Right hindlimb (tissue), 1 donor: Measurements from ENCODE around the gene SEMA7A.

Source experiments
- DNase-seq: peaks from one replicate; pipeline ENCODE4 v3.0.0-alpha.2; 2018

SEMA7A gene

DNA sequence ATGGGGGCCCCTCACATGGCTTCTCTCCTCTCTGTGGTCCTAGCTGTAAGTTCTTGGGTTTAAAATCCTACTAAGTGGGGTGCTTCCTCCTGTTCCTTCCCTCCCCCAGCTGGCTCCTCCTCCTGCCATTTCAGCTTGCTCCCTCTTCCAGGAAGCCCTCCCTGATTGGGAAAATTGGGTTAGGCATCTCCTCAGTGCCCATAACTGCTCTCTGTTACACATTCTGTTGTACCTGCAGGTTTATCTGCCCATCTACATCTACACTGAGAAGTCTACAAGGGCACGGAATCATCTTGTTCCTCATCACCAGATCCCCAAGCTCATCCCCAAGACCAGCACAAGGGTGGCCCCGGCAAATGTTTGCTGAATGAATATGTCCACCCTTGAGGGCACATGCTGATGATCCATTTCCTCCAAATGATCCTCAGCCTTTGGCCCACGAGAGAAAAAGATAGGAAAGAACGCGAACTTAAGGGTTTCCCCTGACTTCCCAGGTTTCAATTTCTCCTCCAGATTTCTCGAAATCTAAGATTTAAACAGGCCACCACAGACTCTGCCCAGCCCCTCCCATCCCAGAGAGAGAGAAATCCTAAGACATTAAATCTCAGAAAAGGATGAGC is 3.9 kb downstream of the SEMA7A start:
- DNase-seq: no peak

DNA sequence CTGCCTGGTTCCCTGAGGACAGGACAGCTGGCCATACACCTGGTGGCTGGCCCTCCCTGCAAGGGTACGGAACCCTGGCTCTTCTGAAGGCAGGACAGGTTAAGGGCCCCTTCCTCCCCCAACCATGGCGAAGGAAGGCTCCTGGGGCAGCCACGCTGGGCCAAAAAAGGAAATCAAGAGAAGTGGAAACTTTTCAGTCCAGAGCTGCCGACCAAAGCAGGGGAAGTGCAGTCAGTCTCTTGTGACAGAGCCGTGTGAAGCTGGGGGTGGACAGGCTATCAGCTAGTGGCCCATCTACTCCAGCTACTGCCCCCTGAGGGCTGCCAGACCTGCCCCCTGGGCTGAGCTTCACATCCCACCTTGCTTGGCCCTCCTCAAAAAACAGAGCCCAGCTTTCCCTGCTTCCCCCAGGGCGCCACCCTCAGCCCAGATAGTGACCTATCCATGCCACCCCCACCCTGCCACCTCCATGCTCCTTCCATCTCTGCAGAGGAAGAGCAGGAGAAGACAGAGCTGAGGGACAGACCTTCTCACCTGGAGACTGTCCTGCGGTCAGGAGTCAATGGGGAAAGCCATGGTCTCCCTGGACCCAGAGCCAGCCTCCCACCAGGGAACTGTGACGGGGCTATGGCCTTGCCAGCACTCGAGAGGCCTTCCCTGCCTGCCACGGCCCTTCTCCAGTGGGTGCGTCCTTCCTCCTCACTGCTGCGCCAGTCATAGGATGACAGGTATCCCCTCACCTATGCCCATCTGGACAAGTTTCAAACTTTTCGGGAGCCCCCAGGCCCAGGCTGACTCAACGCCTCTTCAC is 4.6 kb downstream of the SEMA7A start:
- no peak for DNase-seq

- no peak for DNase-seq
Observed at GRCh38 chr15:74428442-74428787, 5.3 kb downstream of the SEMA7A start.

GRCh38 chr15:74427607-74428441 is 5.9 kb downstream of the SEMA7A start:
- no peak for DNase-seq

- DNase-seq: no peak
Observed at GRCh38 chr15:74426404-74427281, 7.1 kb downstream of the SEMA7A start.

DNA sequence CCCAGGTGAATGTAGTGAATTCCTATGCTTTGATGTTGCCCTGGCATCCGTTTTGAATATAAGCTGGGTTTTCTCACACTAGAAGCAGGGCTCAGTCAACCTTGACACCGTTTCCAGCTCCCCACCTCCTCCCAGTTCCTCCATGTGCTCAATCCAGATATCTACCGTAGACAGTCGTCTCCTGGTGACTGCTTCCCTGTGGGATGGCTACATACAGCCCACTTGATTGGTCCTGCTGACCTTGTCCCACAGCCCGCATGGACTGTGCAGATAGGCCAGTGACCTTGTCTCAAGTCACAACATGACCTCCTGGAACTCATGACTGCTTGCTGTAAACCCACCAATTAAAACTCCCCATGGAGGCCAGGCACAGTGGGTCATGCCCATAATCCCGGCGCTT is 8.1 kb downstream of the SEMA7A start:
- DNase-seq: no peak

GRCh38 chr15:74424901-74425528 is 8.7 kb downstream of the SEMA7A start:
- no peak for DNase-seq

DNA sequence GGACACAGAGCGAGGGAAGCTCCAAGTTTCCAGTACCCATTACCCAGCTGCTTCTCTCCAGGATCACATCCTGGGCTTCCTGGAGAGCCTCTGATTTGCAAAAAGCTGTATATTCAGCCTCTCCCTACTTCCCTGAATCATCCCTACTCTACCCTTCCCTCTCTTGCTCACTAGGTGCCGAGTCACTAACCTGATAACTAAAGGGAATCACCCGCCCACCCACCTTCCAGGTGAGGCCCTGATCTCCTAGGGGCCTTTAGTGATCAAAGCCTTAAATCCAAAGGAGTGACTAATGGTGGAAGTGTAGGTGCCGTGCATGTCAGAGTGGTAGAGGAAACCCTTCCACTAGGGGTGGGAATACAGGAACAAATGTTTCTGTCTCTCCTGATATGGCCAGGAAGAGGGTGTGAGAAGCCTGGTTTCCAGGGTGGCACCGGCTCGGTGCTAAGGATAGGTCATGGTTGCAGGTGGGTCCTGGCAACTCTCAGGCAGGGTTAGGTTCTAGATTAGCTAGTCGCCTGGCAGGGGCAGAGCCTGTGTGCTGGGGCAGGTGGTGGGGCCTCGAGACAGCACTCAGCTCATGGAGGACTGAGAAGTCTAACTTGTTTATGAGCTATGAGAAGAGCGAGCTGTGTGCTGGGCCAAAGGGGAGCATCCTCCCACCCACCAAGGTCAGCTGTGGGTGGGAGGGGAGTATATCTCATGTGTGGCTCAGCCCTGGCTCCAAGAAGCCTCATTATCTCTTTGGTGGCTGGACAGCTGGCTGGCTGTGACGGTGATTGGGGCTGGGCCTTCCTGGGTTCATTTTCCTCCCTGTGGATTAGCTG is 10.1 kb downstream of the SEMA7A start:
- no peak for DNase-seq

GRCh38 chr15:74422652-74423430 is 10.9 kb downstream of the SEMA7A start:
- DNase-seq: no peak

- DNase-seq: no peak
Observed at GRCh38 chr15:74422265-74422651, 11.5 kb downstream of the SEMA7A start.

DNA sequence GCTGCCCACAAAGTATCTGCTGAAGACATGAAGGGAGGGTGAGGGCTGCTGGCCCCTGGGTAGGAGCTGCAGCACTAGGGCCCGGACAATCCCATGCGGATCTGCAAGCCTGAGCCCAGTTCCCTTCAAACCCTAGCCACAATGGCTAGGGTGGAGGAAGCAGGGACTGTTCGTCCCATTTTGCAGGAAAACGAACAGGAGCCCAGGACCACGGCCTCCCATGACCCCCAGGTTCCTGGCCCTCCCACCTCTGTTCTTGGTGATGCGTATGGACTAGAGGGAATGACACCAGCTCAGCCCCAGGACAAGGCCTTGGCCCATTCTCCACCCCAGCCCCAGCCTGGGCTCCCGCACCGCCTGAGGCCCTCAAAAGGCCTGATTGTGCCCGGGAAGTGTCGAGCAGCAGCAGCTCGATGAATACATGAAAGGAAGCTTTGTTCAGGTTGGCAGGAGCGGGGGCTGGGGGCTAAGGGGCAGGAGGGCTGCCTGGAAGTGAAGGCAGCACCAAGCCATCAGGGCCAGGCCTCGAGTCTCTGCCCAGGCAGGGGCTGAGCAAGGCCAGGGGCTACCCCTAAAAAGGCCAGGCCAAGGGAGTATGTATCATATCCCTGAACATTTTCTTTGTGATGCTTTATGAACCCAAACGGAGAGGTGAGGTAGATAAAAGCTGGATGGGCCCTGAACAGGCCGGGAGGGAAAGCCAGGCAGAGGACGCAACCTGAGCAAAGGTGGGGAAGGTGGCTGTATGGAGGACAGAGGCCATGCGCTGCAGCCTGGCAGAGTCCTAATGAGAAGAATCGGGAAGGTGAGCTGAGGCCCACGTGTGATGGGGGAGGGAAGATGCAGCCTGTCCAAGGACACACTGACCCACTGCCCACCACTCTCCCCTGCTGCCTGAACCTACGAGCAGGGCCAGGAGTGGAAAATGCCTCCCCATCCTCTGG is 12.2 kb downstream of the SEMA7A start:
- no peak for DNase-seq

GRCh38 chr15:74420193-74420905 is 13.4 kb downstream of the SEMA7A start:
- no peak for DNase-seq

GRCh38 chr15:74419432-74419831 is 14.3 kb downstream of the SEMA7A start:
- DNase-seq: no peak

- no peak for DNase-seq
Observed at GRCh38 chr15:74418575-74419338, 15.0 kb downstream of the SEMA7A start.

DNA sequence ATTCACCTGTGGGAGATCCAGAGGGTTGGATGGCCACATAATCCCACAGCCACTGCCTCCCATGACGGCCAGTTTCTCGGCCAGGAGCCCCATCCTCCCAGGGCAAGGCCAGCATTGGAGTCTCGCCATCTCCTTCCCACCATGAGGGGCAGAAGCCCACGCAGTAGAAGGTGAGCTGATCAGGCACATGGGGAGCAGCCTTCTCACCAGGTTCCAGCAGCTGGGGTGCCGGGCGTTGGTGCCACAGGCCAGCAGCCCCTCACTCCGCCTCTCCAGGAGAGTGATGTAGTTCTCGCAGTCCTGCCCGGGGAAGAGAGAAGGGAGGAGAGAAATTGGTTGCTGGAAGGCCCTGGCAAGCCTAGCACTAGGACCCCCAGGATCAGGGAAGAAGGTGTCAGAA is 16.1 kb downstream of the SEMA7A start:
- no peak for DNase-seq

DNA sequence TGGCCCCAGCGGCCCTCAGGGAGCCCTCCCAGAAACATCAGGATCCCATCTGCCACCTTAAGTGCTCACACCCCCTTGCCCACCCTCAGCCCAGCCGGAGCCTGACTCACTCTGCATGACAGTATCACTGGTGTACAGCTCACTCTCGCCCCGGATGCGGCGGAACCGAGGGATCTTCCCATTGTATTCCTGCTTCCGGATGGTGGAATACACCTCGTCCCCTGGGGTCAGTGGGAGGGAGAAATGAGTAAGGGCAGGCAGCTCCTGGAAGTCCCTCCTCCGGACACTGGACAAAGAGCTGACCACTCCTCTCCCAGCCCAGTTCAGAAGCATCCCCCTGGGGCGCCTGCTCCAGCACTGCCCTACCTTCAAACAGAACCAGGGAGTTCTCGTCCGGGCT is 16.5 kb downstream of the SEMA7A start:
- DNase-seq: peak; percentile 65

DNA sequence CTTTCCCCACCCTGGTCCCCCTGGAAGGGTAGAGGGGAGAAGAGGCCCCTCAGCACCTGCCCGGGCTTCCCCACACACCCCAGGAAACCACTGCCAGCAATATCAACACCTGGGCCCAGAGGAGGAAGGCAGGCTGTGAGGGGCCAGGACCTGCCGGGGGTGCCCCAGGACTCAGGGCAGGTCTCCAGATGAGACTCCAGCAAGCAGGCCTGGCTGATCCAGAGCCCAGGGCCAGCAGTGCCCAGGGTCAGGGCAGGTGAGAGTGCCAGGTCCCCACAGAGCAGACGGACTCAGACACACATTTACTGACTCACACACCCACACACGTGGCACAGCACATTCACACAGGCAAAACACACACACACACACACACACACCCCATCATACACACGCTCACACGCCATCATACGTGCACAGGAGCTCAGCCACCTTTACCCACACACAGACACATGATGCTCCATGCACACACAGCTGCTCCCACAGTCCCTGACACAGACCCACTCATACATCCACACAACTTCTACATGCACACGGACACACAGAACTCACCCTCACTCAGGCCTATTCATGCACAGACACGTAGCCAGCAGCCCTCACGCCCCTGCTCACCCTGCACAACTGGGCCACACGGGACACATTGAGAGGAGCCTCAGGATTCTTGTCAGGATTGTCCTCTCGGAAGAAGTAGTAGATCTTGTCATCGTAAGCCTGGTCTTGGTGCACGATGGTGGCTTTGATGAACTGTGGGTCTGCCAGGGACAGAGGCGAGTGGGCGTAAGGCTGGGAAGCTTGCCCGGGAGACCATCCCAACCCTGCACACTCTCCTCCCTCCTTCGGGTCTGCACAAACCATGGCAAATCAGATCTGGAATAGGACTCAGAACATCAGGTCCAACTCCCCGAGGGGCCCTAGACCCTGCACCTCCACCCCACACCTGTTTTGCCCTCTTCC is 17.5 kb downstream of the SEMA7A start:
- DNase-seq: no peak
